ENCODE data around the gene TAF15.

Gene TAF15

DNA sequence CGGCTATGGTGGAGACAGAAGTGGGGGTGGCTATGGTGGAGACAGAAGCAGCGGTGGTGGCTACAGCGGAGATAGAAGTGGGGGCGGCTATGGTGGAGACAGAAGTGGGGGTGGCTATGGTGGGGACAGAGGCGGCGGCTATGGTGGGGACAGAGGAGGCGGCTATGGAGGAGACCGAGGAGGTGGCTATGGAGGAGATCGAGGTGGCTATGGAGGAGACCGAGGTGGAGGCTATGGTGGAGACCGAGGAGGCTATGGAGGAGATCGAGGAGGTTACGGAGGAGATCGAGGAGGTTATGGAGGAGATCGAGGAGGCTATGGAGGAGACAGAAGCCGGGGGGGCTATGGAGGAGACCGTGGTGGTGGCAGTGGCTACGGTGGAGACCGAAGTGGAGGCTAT, 35.3 kb downstream of the TAF15 start:
- no peak for TF ChIP-seq TAF1 (IDR thresholded peaks at IDR 0.05; ENCODE audit: low read depth, low read length)
- no peak for TF ChIP-seq PAX5 (IDR thresholded peaks at IDR 0.05; ENCODE audit: insufficient read depth, low read length, severe bottlenecking)
- TF ChIP-seq POLR2AphosphoS5 (IDR thresholded peaks at IDR 0.05; ENCODE audit: low read depth, low read length): no peak
- TF ChIP-seq POU2F2 (IDR thresholded peaks at IDR 0.05; ENCODE audit: low read depth, low read length): no peak
- no peak for TF ChIP-seq POLR2A (IDR thresholded peaks at IDR 0.05; ENCODE audit: low read depth, low read length)
- TF ChIP-seq SPI1 (IDR thresholded peaks at IDR 0.05; ENCODE audit: low read depth, low read length): no peak
- no peak for DNase-seq (ENCODE audit: insufficient read length, low spot score)

DNA sequence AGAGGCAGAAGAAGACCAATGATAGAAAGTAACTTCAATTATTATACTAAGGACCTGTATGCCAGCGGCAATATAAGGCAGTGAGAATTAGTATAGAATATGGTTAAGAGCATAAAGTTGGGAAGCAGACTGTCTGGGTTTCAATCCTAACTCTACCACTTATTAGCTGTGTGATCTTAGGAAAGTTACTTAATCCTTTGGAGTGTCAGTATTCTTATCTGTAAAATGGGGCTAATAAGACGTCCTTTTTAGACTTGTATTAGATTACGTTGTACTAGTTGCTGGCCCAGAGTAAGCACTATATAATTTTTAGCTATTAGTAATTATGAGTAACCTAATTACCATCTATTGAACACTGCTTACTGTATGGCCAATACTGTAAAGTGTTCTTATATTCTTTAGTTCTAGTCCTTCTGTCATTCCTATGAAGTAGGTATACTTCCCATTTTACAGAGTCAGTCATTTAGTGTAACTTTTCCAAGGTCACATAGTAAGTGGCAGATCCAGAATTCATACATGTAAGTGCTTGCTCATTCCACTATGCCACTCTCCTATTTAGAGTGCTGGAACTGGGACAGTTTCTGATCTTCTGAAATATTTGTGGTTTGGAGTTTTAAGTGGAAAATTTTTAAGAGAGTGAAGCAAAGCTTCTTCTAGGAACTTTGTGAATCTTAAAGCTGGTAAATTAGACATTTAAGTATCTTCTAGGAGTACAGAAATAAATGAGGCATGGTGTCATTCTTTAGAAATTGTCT, 36.9 kb downstream of the TAF15 start:
- no peak for DNase-seq (ENCODE audit: insufficient read length, low spot score)
- FAIRE-seq: no peak
- TF ChIP-seq POLR2AphosphoS5 (IDR thresholded peaks at IDR 0.05; ENCODE audit: low read depth, low read length): no peak
- TF ChIP-seq PAX5 (IDR thresholded peaks at IDR 0.05; ENCODE audit: insufficient read depth, low read length, severe bottlenecking): no peak
- TF ChIP-seq POLR2A (IDR thresholded peaks at IDR 0.05; ENCODE audit: low read depth, low read length): no peak
- no peak for TF ChIP-seq TAF1 (IDR thresholded peaks at IDR 0.05; ENCODE audit: low read depth, low read length)
- no peak for TF ChIP-seq SPI1 (IDR thresholded peaks at IDR 0.05; ENCODE audit: low read depth, low read length)
- TF ChIP-seq POU2F2 (IDR thresholded peaks at IDR 0.05; ENCODE audit: low read depth, low read length): no peak

More for the DNA sequence above, 35.3 kb downstream of the TAF15 start:
- FAIRE-seq: no peak

DNA sequence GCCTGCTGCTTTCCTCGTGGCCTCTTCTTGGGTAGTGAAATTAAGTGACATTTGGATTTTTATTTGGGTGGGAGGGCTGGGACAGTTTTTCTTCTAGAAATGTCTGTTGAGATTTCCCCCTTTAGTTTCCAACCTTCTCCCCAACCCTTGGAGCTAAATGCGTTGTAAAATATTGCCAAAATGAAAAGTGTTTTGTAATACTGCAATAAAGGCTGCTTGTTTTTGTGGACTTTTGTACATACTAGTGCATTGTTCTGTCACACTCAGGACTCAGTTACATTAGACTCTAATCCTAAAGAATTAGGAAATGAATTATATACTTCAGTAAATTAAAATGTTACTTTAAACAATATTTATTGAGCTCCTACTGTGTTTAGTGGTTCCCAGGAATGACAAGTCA, 37.7 kb downstream of the TAF15 start:
- TF ChIP-seq POU2F2 (IDR thresholded peaks at IDR 0.05; ENCODE audit: low read depth, low read length): no peak
- TF ChIP-seq POLR2AphosphoS5 (IDR thresholded peaks at IDR 0.05; ENCODE audit: low read depth, low read length): no peak
- TF ChIP-seq POLR2A (IDR thresholded peaks at IDR 0.05; ENCODE audit: low read depth, low read length): no peak
- no peak for TF ChIP-seq PAX5 (IDR thresholded peaks at IDR 0.05; ENCODE audit: insufficient read depth, low read length, severe bottlenecking)
- TF ChIP-seq SPI1 (IDR thresholded peaks at IDR 0.05; ENCODE audit: low read depth, low read length): no peak
- TF ChIP-seq TAF1 (IDR thresholded peaks at IDR 0.05; ENCODE audit: low read depth, low read length): no peak
- FAIRE-seq: no peak

DNA sequence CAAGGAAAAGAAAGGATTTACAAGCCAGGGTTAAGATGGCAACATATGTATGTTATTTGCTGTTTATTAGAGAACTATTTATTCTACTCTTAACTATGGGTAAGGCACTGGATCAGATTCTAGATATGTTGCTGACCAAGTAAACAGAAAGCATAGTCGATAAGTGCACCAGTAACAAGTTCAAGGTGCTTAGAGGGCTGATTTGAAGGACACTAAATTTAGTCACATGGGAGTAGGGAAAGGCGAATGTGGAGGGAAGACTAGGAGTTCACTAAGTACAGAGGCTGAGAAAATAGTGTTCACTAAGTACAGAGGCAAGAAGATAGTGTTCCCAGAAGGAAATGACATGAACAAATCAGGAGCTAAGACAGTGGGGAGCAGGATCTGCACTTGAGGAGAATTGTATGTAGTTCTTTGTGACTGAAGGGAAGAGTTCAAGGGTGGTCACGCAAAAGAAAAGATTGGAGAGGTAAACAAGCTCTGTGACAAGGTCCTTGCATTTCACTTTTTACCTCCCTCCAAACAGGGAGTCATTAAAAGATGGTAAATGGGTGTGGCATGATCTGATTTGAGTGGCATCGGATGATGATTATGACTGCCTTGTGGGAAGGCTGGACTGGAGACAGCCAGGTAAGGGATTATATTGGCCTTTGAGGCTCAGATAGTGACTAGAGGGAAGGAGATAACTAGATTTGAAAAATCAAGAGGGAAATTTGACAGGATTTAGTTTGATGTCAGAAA, 38.5 kb downstream of the TAF15 start:
- TF ChIP-seq POLR2AphosphoS5 (IDR thresholded peaks at IDR 0.05; ENCODE audit: low read depth, low read length) (peak; percentile 43; the same call in 1 of the 2 replicates), SPI1 (IDR thresholded peaks at IDR 0.05; ENCODE audit: low read depth, low read length) (no peak), POU2F2 (IDR thresholded peaks at IDR 0.05; ENCODE audit: low read depth, low read length) (no peak), PAX5 (IDR thresholded peaks at IDR 0.05; ENCODE audit: insufficient read depth, low read length, severe bottlenecking) (no peak), TAF1 (IDR thresholded peaks at IDR 0.05; ENCODE audit: low read depth, low read length) (no peak), POLR2A (IDR thresholded peaks at IDR 0.05; ENCODE audit: low read depth, low read length) (peak; percentile 40; the same call in 1 of the 2 replicates)
- FAIRE-seq: no peak
- DNase-seq (ENCODE audit: insufficient read length, low spot score): no peak

More for the DNA sequence above, 37.7 kb downstream of the TAF15 start:
- no peak for DNase-seq (ENCODE audit: insufficient read length, low spot score)

GRCh38 chr17:35849469-35850348, 40.4 kb downstream of the TAF15 start:
- FAIRE-seq (no peak), DNase-seq (ENCODE audit: insufficient read length, low spot score) (peak; percentile 30)
- TF ChIP-seq POU2F2 (IDR thresholded peaks at IDR 0.05; ENCODE audit: low read depth, low read length): no peak
- no peak for TF ChIP-seq SPI1 (IDR thresholded peaks at IDR 0.05; ENCODE audit: low read depth, low read length)
- no peak for TF ChIP-seq POLR2A (IDR thresholded peaks at IDR 0.05; ENCODE audit: low read depth, low read length)
- TF ChIP-seq POLR2AphosphoS5 (IDR thresholded peaks at IDR 0.05; ENCODE audit: low read depth, low read length): no peak
- TF ChIP-seq TAF1 (IDR thresholded peaks at IDR 0.05; ENCODE audit: low read depth, low read length): no peak
- TF ChIP-seq PAX5 (IDR thresholded peaks at IDR 0.05; ENCODE audit: insufficient read depth, low read length, severe bottlenecking): no peak

DNA sequence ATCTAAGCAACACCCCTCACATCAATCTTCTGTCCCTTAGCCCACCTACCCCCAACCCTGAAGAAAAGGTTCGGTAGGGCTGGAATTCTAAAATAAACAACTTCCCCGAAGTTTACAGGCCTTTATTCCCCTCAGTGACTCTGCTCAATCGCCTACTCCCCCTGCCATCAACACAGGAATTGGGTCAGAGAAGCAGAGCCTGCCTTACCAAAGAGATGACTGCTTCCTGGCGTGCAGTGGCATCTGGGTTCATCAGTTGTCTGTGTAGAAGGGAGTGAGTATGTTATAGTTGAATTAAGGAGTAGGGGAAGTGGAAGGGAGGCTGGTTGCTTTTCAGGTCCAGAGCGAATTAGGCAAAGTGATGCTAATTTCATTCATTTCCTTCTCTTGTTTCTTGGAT, 46.7 kb downstream of the TAF15 start:
- DNase-seq (ENCODE audit: insufficient read length, low spot score) (no peak), FAIRE-seq (no peak)
- TF ChIP-seq POLR2A (IDR thresholded peaks at IDR 0.05; ENCODE audit: low read depth, low read length): no peak
- no peak for TF ChIP-seq POU2F2 (IDR thresholded peaks at IDR 0.05; ENCODE audit: low read depth, low read length)
- no peak for TF ChIP-seq TAF1 (IDR thresholded peaks at IDR 0.05; ENCODE audit: low read depth, low read length)
- no peak for TF ChIP-seq PAX5 (IDR thresholded peaks at IDR 0.05; ENCODE audit: insufficient read depth, low read length, severe bottlenecking)
- TF ChIP-seq SPI1 (IDR thresholded peaks at IDR 0.05; ENCODE audit: low read depth, low read length): no peak
- no peak for TF ChIP-seq POLR2AphosphoS5 (IDR thresholded peaks at IDR 0.05; ENCODE audit: low read depth, low read length)

DNA sequence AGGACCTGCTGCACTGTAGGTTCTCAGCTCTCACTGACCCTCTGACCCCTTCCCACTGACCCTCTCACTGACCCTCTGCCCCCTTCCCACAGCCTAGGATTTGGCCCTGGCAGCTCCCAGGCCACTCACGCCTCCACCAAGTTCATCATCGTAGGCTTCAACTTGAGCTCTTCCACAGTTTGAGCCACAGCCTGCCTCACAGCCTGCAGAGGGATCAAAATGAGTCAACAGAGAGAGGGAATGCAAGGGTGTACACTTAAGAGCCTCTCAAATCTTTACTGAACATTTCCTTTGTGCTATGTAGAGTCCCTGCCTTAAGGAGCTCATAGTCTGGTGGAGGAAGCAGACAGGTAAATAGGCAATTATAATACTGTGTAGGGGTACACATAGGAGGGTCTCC, 47.3 kb downstream of the TAF15 start:
- FAIRE-seq: no peak
- DNase-seq (ENCODE audit: insufficient read length, low spot score): no peak
- TF ChIP-seq SPI1 (IDR thresholded peaks at IDR 0.05; ENCODE audit: low read depth, low read length) (no peak), POLR2A (IDR thresholded peaks at IDR 0.05; ENCODE audit: low read depth, low read length) (no peak), POU2F2 (IDR thresholded peaks at IDR 0.05; ENCODE audit: low read depth, low read length) (no peak)

- no peak for FAIRE-seq
- TF ChIP-seq POLR2AphosphoS5 (IDR thresholded peaks at IDR 0.05; ENCODE audit: low read depth, low read length): no peak
- TF ChIP-seq POLR2A (IDR thresholded peaks at IDR 0.05; ENCODE audit: low read depth, low read length): no peak
- TF ChIP-seq SPI1 (IDR thresholded peaks at IDR 0.05; ENCODE audit: low read depth, low read length): no peak
- TF ChIP-seq TAF1 (IDR thresholded peaks at IDR 0.05; ENCODE audit: low read depth, low read length): no peak
- TF ChIP-seq POU2F2 (IDR thresholded peaks at IDR 0.05; ENCODE audit: low read depth, low read length): no peak
- no peak for TF ChIP-seq PAX5 (IDR thresholded peaks at IDR 0.05; ENCODE audit: insufficient read depth, low read length, severe bottlenecking)
These were observed 55.6 kb downstream of the TAF15 start for GRCh38 chr17:35864853-35865252.

More at GRCh38 chr17:35864853-35865252, 55.6 kb downstream of the TAF15 start:
- DNase-seq (ENCODE audit: insufficient read length, low spot score): no peak

All from GM12891 (cell line).